ENCODE data around the gene IRF5. TPM values are rescaled to one million over a fixed set of nuclear protein-coding genes. Genes with fewer than 3 reads are reported as not detected.
"Not testable (repeated sequence)": the region's sequence is repeated elsewhere in the genome, so short reads cannot be mapped to it uniquely, and the experiment has no call there.

The IRF5 gene
- total RNA-seq, 2 experiments from 2014 or later, result 7.7 to 8.2 TPM

DNA sequence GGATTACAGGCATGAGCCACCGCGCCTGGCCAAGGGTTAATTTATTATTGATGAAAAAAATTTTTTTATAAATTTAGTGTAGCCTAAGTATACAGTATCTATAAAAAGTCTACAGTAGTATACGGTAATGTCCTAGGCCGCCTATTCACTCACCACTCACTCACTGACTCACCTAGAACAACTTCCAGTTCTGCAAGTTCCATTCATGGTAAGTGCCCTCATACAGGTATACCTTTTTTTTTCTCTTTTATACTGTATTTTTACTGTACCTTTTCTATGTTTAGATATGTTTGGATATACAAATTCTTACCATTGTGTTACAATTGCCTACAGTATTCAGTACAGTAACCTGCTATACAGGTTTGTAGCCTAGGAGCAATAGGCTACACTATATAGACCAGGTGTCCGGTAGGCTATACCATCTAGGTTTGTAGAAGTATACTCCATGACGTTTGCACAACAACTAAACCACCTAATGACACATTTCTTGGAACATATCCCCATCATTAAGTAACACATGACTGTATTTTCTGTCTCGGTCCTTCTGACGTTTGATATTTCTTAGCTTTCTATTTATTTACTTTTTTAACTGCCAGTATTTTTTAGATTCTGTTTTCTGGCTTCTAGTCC, 23.4 kb downstream of the IRF5 start:
- Mint-ChIP-seq H3K27me3 (no peaks in the 10 kb centered on the region), H3K36me3 (peaks cover 46% of the 10 kb centered on the region), H3K27ac (no peak overlapping the region), H3K4me3 (no peak overlapping the region), H3K9me3 (no peaks in the 10 kb centered on the region), H3K4me1 (peaks cover 13% of the 10 kb centered on the region)
- POLR2A ChIA-PET, result no interaction called here
- ATAC-seq (ENCODE audit: low read depth) (no peak), DNase-seq (no peak)

DNA sequence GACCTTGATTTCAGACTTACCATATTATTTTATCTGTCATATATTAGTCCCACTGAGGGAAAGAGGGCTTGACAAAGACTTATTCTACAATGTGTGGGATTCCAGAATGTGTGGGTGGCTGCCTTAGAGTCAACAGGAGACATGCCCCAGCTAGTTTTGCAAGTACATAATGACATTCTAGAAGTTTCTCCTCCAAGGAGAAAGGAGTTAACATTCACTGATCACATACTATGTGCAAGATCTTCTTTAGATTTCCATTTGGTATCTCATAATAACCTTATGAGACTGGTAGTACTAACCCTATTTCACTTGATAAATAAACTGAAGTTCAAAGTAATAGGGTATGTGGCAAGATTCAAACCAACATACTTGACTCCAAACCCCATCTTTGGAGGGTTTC, 25.2 kb downstream of the IRF5 start:
- POLR2A ChIA-PET, result interaction anchor here (0.7 kb wide), 1 partner anchor 75 kb away, joined by 3 read pairs; no protein-coding TSS in a partner anchor
- DNase-seq, result no peak
- H3K4me1 Mint-ChIP-seq, result peaks cover 13% of the 10 kb centered on the region
- no peaks in the 10 kb centered on the region for H3K27me3 Mint-ChIP-seq
- peaks cover 42% of the 10 kb centered on the region for H3K36me3 Mint-ChIP-seq
- no peak overlapping the region for H3K27ac Mint-ChIP-seq
- no peaks in the 10 kb centered on the region for H3K9me3 Mint-ChIP-seq
- no peak for ATAC-seq (ENCODE audit: low read depth)
- no peak overlapping the region for H3K4me3 Mint-ChIP-seq

DNA sequence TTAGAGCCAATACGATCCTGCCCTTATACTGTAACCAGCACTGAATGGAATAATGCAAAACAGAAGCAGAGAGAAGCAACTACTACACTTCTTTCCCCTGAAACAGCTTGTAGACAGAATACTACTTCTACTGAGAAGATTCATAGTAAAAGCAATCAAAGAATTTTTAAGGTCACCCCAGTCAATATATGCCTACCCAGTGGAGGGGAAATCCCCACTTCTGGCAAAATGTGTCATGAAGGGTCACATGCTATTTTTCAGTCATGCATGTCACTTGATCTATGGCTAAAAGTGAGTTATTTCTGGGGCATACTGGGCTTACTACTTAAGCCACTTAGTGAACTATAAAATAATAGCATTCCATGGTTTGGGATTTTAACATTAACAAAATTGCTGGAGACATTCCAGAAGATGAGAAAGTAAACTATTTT, 25.6 kb downstream of the IRF5 start:
- no peak overlapping the region for H3K4me3 Mint-ChIP-seq
- H3K4me1 Mint-ChIP-seq, result peaks cover 13% of the 10 kb centered on the region
- DNase-seq (no peak), ATAC-seq (ENCODE audit: low read depth) (peak; percentile 62)
- H3K36me3 Mint-ChIP-seq, result peaks cover 40% of the 10 kb centered on the region
- no peaks in the 10 kb centered on the region for H3K27me3 Mint-ChIP-seq
- POLR2A ChIA-PET, result no interaction called here
- no peak overlapping the region for H3K27ac Mint-ChIP-seq
- no peaks in the 10 kb centered on the region for H3K9me3 Mint-ChIP-seq

DNA sequence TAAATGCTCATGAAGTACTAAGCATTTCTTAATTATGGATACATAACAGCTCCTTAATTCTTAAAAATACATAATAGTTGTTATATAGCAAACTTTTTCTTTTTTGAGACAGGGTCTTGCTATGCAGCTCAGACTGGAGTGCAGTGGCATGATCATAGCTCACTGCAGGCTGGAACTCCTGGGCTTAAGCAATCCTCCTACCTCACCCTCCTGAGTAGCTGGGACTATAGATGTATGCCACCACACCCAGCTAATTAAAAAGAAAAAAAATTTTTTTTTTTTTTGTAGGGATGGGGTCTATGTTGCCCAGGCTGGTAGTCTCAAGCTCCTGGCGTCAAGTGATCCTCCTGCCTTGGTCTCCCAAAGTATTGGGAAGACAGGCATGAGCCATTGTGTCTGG, 30.9 kb downstream of the IRF5 start:
- DNase-seq (no peak), ATAC-seq (ENCODE audit: low read depth) (no peak)
- Mint-ChIP-seq H3K4me3 (no peak overlapping the region), H3K4me1 (peaks cover 5% of the 10 kb centered on the region), H3K36me3 (peaks cover 37% of the 10 kb centered on the region), H3K9me3 (no peaks in the 10 kb centered on the region), H3K27me3 (no peaks in the 10 kb centered on the region), H3K27ac (no peak overlapping the region)
- POLR2A ChIA-PET, result no interaction called here

DNA sequence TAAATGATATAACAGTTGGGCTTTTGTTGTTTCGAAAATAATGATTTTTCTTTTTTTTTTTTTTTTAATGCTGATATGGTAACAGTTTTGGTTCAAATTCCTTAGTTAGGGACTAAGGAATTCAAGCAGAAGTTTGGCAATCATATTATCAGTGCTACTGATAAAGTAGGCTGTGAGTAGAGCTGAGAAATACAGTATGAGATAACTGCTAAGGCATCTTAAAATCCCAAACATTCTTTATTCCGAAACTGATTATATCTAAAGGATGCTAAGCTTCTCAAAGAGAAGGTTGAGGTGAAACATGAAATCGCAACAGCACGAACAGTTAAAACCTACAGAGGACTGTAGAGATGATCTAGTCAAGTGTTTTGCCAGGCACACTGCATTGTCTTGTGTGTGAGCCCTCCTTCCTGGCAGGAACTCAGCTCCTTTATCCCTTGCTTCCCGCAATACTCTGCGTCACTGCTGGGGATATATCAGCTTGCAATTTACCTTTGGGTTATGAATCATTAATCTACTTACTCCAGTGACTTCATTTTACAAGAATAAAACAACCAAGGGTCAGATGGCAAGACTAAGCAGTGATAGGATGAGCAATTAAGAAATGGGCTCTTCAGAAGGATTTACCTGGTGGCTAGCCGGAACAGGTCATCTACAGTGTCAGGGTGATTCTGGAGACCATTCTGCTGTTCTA, 36.7 kb downstream of the IRF5 start:
- ATAC-seq (ENCODE audit: low read depth) (no peak), DNase-seq (no peak)
- Mint-ChIP-seq H3K9me3 (no peaks in the 10 kb centered on the region), H3K36me3 (peaks cover 30% of the 10 kb centered on the region), H3K27me3 (no peaks in the 10 kb centered on the region), H3K27ac (no peak overlapping the region), H3K4me3 (no peak overlapping the region), H3K4me1 (no peaks in the 10 kb centered on the region)
- POLR2A ChIA-PET, result no interaction called here

DNA sequence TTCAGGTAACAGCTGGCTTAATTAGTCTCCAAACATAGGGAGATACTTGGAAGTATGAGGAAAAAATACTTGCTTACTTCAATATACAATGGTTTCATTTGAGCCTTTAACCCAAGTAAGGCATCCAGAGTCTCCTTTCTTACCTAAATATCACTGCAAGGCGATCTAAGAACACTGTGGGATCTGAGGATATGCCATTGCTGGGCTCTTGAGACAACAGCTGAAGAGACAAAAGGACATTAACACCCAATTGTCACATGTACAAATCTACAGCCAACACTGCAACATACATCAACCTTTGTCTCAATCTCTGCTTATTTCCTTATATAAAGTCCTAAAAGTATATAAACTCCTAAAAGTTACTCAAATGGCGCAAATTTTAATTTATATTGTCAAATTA, 44.4 kb downstream of the IRF5 start:
- H3K36me3 Mint-ChIP-seq, result peaks cover 43% of the 10 kb centered on the region
- no peak overlapping the region for H3K4me3 Mint-ChIP-seq
- peaks cover 2% of the 10 kb centered on the region for H3K4me1 Mint-ChIP-seq
- ATAC-seq (ENCODE audit: low read depth) (no peak), DNase-seq (no peak)
- H3K27ac Mint-ChIP-seq, result no peak overlapping the region
- H3K27me3 Mint-ChIP-seq, result no peaks in the 10 kb centered on the region
- POLR2A ChIA-PET, result no interaction called here
- no peaks in the 10 kb centered on the region for H3K9me3 Mint-ChIP-seq

DNA sequence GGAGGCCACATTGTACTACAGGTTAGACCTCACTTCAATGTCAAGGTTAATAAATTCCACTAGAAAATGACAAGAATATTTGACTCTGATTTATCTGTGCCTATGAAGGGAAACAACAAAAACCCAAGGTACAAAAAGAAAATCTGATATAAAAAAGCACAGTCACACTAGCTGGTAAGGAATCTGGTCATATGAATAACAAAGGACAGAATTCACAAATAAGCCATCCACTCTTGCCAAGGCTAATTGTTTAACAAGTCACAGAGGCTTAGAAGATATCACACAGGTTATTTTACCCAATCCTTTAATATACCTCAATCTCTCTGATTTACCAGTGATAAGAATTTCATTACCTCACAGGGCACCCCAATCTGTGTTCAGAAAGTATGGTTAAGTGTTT, 47.9 kb downstream of the IRF5 start:
- POLR2A ChIA-PET, result no interaction called here
- Mint-ChIP-seq H3K36me3 (peaks cover 42% of the 10 kb centered on the region), H3K9me3 (no peaks in the 10 kb centered on the region), H3K27ac (no peak overlapping the region), H3K4me3 (no peak overlapping the region), H3K27me3 (no peaks in the 10 kb centered on the region), H3K4me1 (peaks cover 2% of the 10 kb centered on the region)
- ATAC-seq (ENCODE audit: low read depth), result no peak
- DNase-seq, result no peak

DNA sequence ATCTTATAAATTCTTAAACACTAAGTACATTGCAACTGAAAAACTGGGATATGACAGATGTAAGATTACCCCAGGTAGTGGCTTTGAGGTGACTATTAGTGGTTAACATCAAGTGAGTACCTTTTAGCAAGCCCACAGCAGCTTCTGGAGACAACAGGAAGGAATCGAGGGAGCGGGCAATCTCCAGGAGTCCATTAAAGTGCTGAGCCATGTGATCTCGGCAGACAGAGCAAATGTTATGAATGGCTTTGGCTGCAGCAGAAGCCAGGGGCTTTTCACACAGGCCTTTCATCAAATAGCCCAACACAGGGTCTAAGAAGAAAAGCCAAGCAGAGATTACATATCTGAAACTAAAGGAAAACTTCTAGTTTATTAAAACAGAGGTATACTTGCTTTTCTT, 48.9 kb downstream of the IRF5 start:
- POLR2A ChIA-PET, result no interaction called here
- Mint-ChIP-seq H3K27ac (no peak overlapping the region), H3K4me3 (no peak overlapping the region), H3K9me3 (no peaks in the 10 kb centered on the region), H3K36me3 (peaks cover 41% of the 10 kb centered on the region), H3K4me1 (peaks cover 2% of the 10 kb centered on the region), H3K27me3 (no peaks in the 10 kb centered on the region)
- ATAC-seq (ENCODE audit: low read depth) (no peak), DNase-seq (no peak)

DNA sequence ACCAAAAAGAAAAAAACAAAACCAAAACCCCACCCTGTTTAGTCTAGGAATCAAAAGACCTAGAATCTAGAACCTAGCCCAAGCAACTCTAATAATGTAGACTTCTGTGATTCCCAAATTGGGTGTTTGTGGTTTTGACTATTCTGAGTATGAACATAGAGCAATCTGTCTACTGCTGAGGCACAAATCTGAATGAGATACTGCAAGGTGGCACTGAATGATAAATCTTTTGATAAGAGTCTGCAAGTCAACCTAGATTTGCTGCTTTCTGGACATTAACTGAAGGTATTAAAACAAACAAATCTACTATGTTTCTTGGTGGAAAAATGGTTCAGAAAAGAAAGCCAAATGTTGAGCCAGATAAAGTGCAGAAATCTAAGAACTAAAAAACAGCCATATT, 50.6 kb downstream of the IRF5 start:
- ATAC-seq (ENCODE audit: low read depth), result no peak
- POLR2A ChIA-PET, result no interaction called here
- Mint-ChIP-seq H3K36me3 (peaks cover 30% of the 10 kb centered on the region), H3K9me3 (no peaks in the 10 kb centered on the region), H3K4me1 (peaks cover 2% of the 10 kb centered on the region), H3K4me3 (no peak overlapping the region), H3K27ac (no peak overlapping the region), H3K27me3 (no peaks in the 10 kb centered on the region)
- DNase-seq, result no peak

DNA sequence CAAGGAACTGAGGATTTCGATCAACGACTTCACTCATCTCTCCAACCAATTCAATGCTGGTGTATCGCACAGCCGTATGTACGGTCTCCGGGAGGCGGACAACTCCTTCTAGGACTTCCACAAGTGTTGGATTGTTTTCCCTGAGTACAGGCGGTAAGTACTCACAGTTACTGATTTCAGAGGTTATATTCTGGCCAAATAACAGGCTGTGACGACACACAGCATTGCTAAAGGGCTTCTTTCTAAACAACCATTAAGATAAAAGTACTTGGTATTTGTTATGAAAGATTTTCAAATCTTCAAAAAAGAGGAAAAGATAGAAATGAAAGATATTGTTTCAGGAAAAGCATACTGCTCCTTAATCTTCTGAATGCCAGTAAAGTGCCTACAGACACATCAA, 52.2 kb downstream of the IRF5 start:
- Mint-ChIP-seq H3K27me3 (no peaks in the 10 kb centered on the region), H3K4me3 (no peak overlapping the region), H3K36me3 (peaks cover 30% of the 10 kb centered on the region), H3K27ac (no peak overlapping the region), H3K9me3 (no peaks in the 10 kb centered on the region), H3K4me1 (peaks cover 2% of the 10 kb centered on the region)
- POLR2A ChIA-PET, result no interaction called here
- no peak for ATAC-seq (ENCODE audit: low read depth)
- no peak for DNase-seq

DNA sequence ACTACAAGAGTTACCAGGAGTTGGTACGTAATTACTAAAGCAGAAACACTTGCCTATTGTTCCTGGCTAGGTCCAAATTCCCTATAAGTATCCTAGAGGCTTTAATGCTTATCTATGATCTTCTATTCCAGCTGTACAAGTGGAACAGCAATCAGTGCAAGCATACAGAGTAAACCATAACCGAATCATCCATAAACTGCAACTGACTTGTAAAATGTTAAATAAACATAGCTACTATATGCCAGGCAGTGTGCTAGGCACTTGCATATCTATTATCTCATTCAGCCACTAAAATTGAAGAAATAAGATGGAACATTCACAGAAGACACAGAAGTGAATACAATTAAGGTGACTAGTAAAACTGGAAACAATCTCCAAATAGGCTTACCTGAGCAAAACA, 55.7 kb downstream of the IRF5 start:
- H3K27me3 Mint-ChIP-seq, result no peaks in the 10 kb centered on the region
- peaks cover 14% of the 10 kb centered on the region for H3K36me3 Mint-ChIP-seq
- no peaks in the 10 kb centered on the region for H3K9me3 Mint-ChIP-seq
- no peaks in the 10 kb centered on the region for H3K4me1 Mint-ChIP-seq
- H3K27ac Mint-ChIP-seq, result no peak overlapping the region
- H3K4me3 Mint-ChIP-seq, result no peak overlapping the region
- no peak for ATAC-seq (ENCODE audit: low read depth)
- DNase-seq, result no peak
- POLR2A ChIA-PET, result no interaction called here

DNA sequence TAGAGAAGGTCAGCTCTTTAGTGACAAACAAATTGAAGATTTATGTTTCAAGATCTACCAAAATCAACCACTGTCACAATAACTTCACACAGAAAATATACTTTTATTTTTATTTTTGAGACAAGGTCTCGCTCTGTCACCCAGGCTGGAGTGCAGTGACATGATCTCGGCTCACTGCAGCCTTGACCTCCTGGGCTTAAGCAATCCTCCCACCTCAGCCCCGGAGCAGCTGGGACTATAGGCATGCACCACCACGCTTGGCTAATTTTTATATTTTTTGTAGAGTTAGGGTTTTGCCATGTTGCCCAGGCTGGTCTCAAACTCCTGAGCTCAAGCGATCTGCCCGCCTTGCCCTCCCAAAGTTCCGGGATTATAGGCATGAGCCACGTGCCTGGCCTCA, 56.8 kb downstream of the IRF5 start:
- H3K27ac Mint-ChIP-seq; H3K4me3 Mint-ChIP-seq; H3K4me1 Mint-ChIP-seq; DNase-seq; H3K9me3 Mint-ChIP-seq; POLR2A ChIA-PET; H3K27me3 Mint-ChIP-seq; ATAC-seq (ENCODE audit: low read depth): not testable (repeated sequence)
- peaks cover 13% of the 10 kb centered on the region for H3K36me3 Mint-ChIP-seq

DNA sequence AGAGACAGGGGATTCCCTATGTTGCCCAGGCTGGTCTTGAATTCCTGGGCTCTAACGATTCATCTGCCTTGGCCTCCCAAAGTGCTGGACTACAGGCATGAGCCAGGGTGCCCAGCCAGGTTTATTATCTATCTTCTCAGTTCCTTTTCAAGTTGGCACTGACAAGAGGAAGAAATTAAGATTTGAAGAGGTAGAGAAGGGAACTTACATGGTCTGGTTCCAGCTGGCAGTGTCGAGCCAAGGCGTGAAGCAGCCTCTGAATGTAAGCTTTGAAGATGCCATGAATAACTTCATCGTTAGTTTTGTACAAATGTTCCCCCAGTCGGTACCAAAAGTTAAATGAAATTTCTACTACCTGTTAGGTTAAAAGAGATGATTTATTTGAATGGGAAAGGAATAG, 59.5 kb downstream of the IRF5 start:
- Mint-ChIP-seq H3K27me3 (no peaks in the 10 kb centered on the region), H3K36me3 (peaks cover 18% of the 10 kb centered on the region), H3K4me3 (no peak overlapping the region), H3K27ac (no peak overlapping the region), H3K4me1 (no peaks in the 10 kb centered on the region), H3K9me3 (no peaks in the 10 kb centered on the region)
- POLR2A ChIA-PET, result no interaction called here
- no peak for ATAC-seq (ENCODE audit: low read depth)
- DNase-seq, result no peak

Measured in activated naive CD8-positive, alpha-beta T cell treated with anti-CD3 and anti-CD28 coated beads, Interleukin-2, amount 10 ng/mL, durations not matched to agents 7 days and 5 days (primary cell).